Right hindlimb (tissue), 1 donor: Measurements from ENCODE around the gene PLXNA1.
A peak's percentile ranks its signal among the peaks of the same experiment; 100 is the strongest.

Experiments used
- DNase-seq: peaks from one replicate; pipeline ENCODE4 v3.0.0-alpha.2; 2018

The PLXNA1 gene

GRCh38 chr3:126968391-126969390 lies 14.2 kb upstream of the PLXNA1 start:
- DNase-seq: no peak

DNA sequence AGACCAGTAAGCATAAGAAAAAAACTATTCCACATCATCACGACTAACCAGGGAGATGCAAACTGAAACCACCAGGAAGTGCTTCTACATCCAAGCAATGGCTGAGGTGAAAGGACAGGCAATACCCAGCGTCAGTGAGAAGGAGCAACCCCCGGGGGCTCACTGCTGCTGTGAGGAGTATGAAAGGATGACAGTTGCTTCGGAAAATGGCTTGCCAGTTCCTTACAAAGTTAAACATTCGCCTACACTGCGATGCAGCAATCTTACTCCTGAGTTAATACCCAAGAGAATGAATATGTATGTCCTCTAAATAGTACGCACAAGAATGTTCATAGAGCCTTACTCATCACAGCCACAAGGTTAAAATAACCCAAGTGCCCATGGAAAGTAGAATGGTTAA lies 13.3 kb upstream of the PLXNA1 start:
- no peak for DNase-seq

- DNase-seq: no peak
Measured at GRCh38 chr3:126970101-126970500, 12.8 kb upstream of the PLXNA1 start.

- no peak for DNase-seq
Measured at GRCh38 chr3:126970921-126971320, 12.0 kb upstream of the PLXNA1 start.

DNA sequence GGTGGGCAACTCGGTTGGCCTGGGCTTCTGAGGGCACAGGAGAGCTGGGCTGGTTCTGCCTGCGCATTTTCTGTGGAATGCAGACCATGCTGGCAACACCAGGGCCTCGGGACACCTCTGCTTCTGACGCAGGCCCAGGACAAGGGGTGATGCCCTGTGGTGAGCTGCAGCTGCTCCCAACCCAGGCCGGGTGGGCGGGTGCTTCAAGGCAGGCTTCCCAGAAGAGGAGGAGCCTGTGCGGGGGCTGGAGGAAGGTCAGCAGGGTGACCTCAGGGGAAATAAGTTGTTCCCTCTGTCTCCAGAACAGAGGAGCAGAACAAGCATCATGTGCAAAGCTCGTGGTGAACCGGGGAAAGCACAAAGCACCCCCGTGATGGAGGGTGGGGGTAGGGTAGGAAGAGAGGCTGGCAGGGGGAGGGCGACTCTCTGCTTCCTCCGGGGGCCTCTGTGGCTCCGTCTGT lies 11.0 kb upstream of the PLXNA1 start:
- peak; percentile 75 for DNase-seq

DNA sequence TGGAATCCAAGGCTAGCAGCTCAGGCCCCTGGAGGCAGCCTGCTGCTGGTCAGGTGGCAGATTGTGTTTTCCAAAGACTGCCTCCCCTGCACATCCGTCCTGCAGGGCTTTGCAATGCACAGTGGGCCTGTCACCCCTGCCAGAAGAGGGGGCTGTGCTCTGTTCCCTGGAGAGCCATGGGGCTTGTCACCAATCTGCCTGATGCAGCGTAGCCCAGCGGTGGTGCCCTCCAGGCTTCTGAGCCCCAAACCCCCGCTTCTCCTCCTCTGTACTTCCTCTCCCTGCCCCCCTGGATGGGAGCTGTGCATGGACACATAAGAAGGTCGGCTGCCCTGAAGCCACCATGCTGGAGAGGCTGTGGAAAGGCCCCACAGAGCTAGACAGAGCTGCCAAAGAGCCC lies 10.0 kb upstream of the PLXNA1 start:
- no peak for DNase-seq

- no peak for DNase-seq
Measured at GRCh38 chr3:126973814-126974213, 9.1 kb upstream of the PLXNA1 start.

DNA sequence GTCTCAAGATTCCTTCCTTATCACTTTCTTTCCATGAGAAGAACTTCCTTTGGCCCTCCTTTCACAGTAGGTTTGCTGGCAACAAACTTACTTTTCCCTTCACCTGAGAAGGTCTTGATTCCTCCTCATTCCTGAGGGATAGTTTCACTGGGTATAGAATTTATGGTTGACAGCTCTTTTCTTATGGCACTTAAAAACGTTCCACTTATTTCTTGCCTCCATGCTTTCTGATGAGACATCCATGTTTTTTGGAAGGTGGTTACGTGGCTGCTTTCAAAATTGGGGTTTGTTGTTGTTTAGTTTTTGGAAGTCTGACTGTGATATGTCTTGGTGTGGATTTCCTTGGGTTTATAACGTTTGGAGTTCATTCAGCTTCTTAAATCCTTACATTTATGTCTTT lies 8.2 kb upstream of the PLXNA1 start:
- DNase-seq: no peak

DNA sequence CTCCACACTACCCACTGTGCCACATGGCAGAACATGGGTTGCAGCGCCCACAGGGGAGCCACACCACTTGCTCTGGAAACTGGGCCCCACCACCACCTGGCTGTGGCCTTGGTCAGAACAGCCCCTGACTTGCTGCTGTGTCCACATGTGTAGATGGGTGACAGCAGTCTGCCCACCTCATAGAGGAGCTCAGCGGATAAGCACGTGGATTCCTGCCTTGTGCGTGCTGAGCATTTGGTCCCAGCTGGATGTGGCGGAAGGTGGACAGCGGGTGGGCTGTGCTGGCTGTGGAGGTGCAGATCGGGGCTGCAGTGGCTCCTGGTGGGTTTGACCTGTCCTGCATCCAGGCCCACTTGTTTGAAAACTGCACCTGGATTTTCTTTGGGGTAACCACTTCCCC lies 6.0 kb upstream of the PLXNA1 start:
- DNase-seq: no peak

DNA sequence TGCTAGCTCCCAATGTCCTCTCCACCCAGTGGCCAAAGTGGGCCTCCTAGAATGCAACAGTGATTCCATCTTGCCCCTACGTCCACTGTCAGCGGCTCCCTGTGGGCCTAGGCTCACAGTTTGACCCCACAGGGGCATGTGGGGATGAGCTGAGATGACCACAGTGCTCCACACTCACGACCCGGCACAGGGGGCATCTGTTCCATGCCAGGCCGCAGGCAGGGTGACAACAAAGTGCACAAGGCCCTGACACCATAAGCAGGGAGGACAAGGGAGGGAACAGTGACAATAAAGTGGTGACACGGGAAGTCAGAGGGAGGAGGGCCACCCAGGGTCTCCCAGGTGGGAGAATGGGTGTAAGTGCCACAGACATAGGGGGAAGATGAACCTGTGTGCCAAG lies 5.1 kb upstream of the PLXNA1 start:
- DNase-seq: no peak

GRCh38 chr3:126978291-126978690 lies 4.6 kb upstream of the PLXNA1 start:
- DNase-seq: no peak

DNA sequence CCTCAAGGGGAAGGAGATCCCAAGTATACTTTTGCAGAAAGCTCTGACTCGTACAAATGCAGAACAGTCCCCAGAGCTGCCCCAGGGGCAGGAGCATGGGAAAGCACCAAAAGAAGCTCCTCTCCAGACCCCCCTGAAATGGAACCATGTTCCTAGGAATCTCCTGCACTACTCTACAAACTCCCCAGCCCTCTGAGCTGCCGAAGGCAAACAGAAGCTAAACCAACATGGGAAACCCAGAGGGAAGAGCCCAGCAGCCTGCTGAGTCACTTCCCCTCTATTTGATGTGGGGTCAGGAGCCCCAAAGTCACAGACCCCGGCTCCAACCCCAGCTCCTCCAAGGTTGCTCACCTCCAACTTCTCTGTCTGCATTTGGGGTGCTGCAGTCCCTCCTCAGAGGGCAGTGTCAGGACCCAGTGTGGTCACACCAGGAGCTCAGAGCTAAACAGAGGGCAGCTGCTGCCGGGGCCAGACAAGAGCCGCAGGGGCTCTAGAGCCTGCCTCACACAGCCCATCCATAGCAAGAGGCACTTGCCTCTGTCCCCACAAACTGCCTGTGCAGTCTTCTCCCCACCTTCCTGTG lies 3.8 kb upstream of the PLXNA1 start:
- DNase-seq: no peak

- DNase-seq: no peak
Measured at GRCh38 chr3:126980266-126980811, 2.6 kb upstream of the PLXNA1 start.

GRCh38 chr3:126982126-126982470 lies 817 bp upstream of the PLXNA1 start:
- DNase-seq: no peak

DNA sequence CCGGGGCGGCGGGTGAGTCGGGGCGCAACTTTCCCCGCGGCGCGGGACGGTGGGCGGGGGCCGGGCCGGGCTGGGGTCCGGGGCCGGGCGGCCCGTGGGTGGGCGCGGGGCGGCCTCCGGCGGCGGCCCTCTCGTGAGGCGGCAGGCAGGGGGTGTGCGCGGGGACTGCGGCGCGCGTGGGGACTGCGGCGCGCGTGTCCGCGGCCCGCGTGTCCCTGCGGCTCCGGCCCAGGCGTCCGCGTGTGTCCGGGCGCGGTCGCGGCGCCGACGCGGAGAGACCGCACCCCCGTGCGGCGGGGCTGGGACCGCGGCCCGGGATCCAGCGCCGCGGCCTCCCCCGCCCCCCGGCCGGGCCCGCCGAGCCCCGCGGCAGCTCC lies 349 bp downstream of the PLXNA1 start:
- no peak for DNase-seq

- DNase-seq: peak; percentile 71
Measured at GRCh38 chr3:126983653-126984390, 907 bp downstream of the PLXNA1 start.

DNA sequence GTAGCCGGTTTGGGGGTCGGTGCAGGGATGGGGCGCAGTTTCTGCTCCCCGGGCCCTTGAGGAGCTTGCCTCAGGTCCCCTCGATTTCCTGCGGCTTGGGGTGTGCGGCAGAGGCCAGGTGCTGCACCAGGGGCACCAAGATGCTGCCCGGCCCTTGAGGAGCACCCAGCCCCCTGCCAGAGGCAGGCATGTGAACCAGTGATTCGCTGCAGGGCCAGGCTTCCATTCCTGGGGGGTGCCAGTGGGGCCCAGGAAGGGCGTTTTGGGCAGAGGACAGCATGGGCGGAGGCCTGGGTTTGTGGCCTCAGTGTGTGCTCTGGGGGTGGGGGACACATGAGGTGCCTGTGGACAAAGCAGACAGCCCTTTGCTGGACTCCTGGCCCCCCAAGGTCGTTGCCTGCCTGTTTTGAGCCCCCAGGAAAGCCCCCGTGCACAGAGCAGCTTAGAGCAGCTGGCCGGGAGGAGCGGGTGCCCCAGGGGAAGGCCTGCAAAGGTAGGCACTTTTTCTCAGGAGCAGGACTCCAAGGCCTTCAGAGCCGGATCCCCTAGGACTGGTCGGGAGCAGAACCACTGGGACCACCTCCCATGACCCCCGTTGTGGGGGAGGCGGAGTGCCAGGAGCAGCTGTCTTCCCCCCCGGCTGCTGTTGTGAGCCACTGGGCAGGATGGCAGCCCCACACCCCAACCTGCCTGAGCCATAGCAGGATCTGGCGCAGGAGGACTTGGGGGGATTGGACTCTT lies 1.6 kb downstream of the PLXNA1 start:
- no peak for DNase-seq

DNA sequence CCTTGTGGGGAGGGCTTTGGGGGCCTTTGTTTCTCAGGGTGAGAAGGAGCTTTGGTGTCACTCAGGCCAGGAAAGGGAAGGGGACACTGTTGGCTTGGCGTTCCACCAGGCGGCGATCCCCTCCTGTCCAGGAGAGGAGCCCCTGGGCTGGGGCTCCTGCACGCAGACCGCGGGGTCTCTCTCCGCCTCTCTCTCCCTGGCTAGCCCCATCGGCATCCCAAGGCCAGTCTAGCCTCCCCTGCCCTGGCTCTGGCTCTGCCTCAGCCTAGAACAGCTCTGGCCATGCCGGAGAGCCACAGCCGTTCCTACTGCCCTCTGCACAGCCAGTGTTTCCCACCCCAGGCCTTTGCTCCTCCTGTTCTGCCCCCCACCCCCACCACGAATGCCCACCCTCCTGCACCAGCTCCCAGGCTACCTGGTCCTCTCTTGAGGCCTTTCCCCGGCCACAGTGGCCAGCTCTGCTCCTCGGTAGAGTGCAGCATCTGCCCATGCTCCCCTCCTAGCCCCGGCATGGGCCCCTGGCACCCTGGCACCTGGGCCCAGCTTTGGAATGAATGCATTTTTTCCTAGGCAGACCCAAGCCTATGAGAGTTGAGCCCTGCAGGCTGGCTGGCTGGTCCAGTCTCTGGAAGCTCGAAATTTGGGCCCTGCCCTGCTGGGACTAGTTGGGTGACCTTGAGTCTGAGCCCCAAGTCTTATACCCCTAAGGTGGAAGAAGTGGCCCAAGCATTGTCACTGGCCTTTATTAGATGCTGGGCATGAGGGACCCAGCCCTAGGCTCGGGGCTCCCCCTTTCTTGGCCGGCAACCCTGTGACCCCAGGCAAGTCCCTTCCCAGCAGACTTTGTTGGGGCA lies 2.4 kb downstream of the PLXNA1 start:
- no peak for DNase-seq

GRCh38 chr3:126986001-126986400 lies 3.1 kb downstream of the PLXNA1 start:
- DNase-seq: no peak

DNA sequence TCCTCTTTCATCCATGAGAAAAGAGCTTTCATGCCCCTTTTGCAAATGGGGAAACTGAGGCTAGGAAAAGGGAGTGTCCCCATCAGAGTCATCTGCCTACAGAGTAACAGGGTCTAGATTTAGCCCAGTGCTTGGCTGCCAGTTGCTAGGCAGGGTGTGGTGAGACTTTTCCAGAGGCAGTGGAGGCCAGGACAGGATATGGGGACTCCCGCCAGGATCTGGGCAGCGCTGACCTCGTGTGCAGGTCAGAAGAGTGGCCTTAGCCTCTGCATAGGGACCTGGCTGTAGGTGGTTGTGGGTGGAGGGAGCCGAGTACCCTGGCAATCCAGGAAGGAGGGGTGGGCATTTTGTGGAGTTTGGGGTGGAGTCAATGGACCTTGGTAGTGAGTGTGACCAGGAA lies 4.2 kb downstream of the PLXNA1 start:
- DNase-seq: no peak

DNA sequence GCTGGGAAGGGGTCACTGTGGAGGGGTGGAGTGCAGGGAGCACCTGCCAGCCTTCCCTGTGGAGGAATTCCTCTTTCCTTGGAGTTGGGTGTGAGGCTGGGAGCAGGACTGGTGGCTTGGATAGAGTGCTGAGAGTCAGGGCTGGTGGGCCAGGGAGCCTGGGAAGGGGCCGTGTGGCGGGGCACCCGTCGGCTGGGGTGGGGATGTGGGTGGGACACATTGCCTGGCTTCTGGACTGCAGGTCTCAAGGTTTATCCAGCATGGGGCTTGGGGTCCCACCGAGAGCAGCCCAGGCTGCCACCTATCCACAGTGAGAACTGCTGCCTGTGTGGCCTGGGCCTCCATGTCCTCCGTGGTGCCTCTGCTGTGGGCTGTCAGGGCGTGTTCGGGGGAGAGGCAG lies 4.7 kb downstream of the PLXNA1 start:
- no peak for DNase-seq
